HepG2 (cell line): Measurements from ENCODE around the gene ERMARD. TPM values are rescaled to one million over a fixed set of nuclear protein-coding genes. Genes with fewer than 3 reads are reported as not detected.

ENCODE experiments used
- ATAC-seq: fragments of 200-7000 bp; cut with Tn5 transposase; 3 replicates; pipeline ENCODE4 v1.9.1; 2020; ENCODE audit warnings: mild to moderate bottlenecking, moderate library complexity
- BruUV-seq: library from RNA; stranded (reverse); fragments of 400-500 nt; replicated peaks from 2 replicates; lab custom pipeline; 2021; lab: Mats Ljungman, UMichigan
- CTCF ChIA-PET: fragments of 300-600 bp; formaldehyde crosslinking; extraction: SDS; loops from one replicate; lab custom pipeline; 2021; ENCODE audit warnings: low total read pairs, inconsistent platforms, low intra/inter-chr PET ratio; lab: Yijun Ruan, JAX
- POLR2A ChIA-PET: fragments of 350-600 bp; sonication (Branson Sonifier 250); formaldehyde crosslinking; loops from one replicate; lab custom pipeline; 2020; ENCODE audit warnings: antibody characterized with exemption, inconsistent platforms; lab: Yijun Ruan, JAX
- DNase-seq: peaks from one replicate; pipeline ENCODE4 v3.0.0-alpha.2; 2015; ENCODE audit warnings: low spot score
- FAIRE-seq: peaks from 3 replicates; lab custom pipeline; 2011; peaks lifted over from hg19 to GRCh38; lab: Jason Lieb, UNC
- H2AFZ ChIP-seq: one replicate; pipeline ENCODE4 v1.6.1; 2011; ENCODE audit warnings: low read length, inconsistent platforms
- H3K27ac ChIP-seq: fragments of 300-600 bp; 3 replicates; pipeline ENCODE4 v1.8.0; 2011; ENCODE audit warnings: mixed run types, mild to moderate bottlenecking, mixed read lengths, low read length, inconsistent platforms; ENCODE audit not compliant: insufficient read depth; ENCODE audit errors: extremely low read length
- H3K27me3 ChIP-seq, 2 experiments: fragments of 200-600 bp in 1 of 2; 2 replicates in 1 of 2; 3 replicates in 1 of 2; pipeline versions ENCODE4 v1.6.0 to v1.8.0; 2011; ENCODE audit warnings: low read length in 2 of 2, mild to moderate bottlenecking in 2 of 2, moderate library complexity in 2 of 2, inconsistent platforms in 1 of 2; ENCODE audit not compliant: insufficient read depth in 2 of 2, control insufficient read depth in 1 of 2
- H3K36me3 ChIP-seq, 2 experiments: fragments of 200-600 bp in 1 of 2; replicated peaks in 1 of 2; 2 replicates in 1 of 2; 3 replicates in 1 of 2; pipeline versions ENCODE4 v1.5.1 to v1.8.0; 2011; ENCODE audit warnings: low read length in 2 of 2, inconsistent platforms in 1 of 2; ENCODE audit not compliant: insufficient read depth in 2 of 2, control insufficient read depth in 1 of 2
- H3K4me1 ChIP-seq: 2 replicates; pipeline ENCODE4 v1.5.1; 2012; ENCODE audit warnings: low read length, inconsistent platforms; ENCODE audit not compliant: insufficient read depth
- H3K4me2 ChIP-seq: 2 replicates; pipeline ENCODE4 v1.6.0; 2011; ENCODE audit warnings: low read depth, low read length, inconsistent platforms
- H3K4me3 ChIP-seq, 3 experiments: fragments of 200-600 bp in 1 of 3; sonication (generic), shearing (Covaris generic) in 1 of 3; replicated peaks in 1 of 3; 2 replicates each; pipeline ENCODE4 v1.5.1; 2011 to 2016; ENCODE audit warnings: low read length in 3 of 3, inconsistent platforms in 2 of 3, low read depth in 2 of 3, mild to moderate bottlenecking in 2 of 3, control low read depth in 1 of 3, mixed read lengths in 1 of 3; ENCODE audit not compliant: insufficient read depth in 1 of 3
- H3K79me2 ChIP-seq: one replicate; pipeline ENCODE4 v1.6.1; 2011; ENCODE audit warnings: low read length, inconsistent platforms; ENCODE audit not compliant: insufficient read depth
- H3K9ac ChIP-seq: 2 replicates; pipeline ENCODE4 v1.6.0; 2011; ENCODE audit warnings: mild to moderate bottlenecking, low read depth, low read length, inconsistent platforms; ENCODE audit not compliant: insufficient read depth
- H3K9me3 ChIP-seq: 2 replicates; pipeline ENCODE4 v1.5.1; 2012; ENCODE audit warnings: mild to moderate bottlenecking, low read length
- H4K20me1 ChIP-seq: 2 replicates; pipeline ENCODE4 v1.6.0; 2011; ENCODE audit warnings: inconsistent platforms, mild to moderate bottlenecking, low read length, moderate library complexity; ENCODE audit not compliant: insufficient read depth
- CENPT ChIP-seq: sonication (generic); formaldehyde crosslinking; IDR thresholded peaks from 2 replicates; pipeline ENCODE4 v1.8.0; 2022; ENCODE audit warnings: low read depth, mild to moderate bottlenecking, moderate library complexity, missing genetic modification reagents
- FOXK1 ChIP-seq: sonication (generic); formaldehyde crosslinking; IDR thresholded peaks from 2 replicates; pipeline ENCODE4 v1.4.0; 2020; ENCODE audit warnings: low read depth, missing genetic modification reagents, borderline replicate concordance
- HNRNPK ChIP-seq: fragments of 200-400 bp; formaldehyde crosslinking; IDR thresholded peaks from 2 replicates; pipeline ENCODE4 v1.6.1; 2018; ENCODE audit warnings: low read length, low read depth, moderate library complexity, mild to moderate bottlenecking; ENCODE audit not compliant: poor library complexity, severe bottlenecking
- LRRFIP1 ChIP-seq: sonication (generic); formaldehyde crosslinking; conservative IDR thresholded peaks from 2 replicates; pipeline ENCODE4 v1.4.0; 2020; ENCODE audit warnings: missing genetic modification reagents
- MAFG ChIP-seq: sonication (generic); formaldehyde crosslinking; IDR thresholded peaks from 2 replicates; pipeline ENCODE4 v1.5.1; 2020; ENCODE audit warnings: mild to moderate bottlenecking, missing genetic modification reagents
- PAF1 ChIP-seq: IDR thresholded peaks from 2 replicates; pipeline ENCODE4 v1.6.1; 2016; ENCODE audit warnings: missing genetic modification reagents, missing compliant biosample characterization
- ZBTB20 ChIP-seq: sonication (generic); formaldehyde crosslinking; IDR thresholded peaks from 2 replicates; pipeline ENCODE4 v1.8.1; 2023; ENCODE audit warnings: missing genetic modification reagents, low read depth, mild to moderate bottlenecking, borderline replicate concordance
- ZFP90 ChIP-seq: sonication (generic); formaldehyde crosslinking; IDR thresholded peaks from 2 replicates; pipeline ENCODE4 v1.8.0; 2022; ENCODE audit warnings: missing genetic modification reagents, mild to moderate bottlenecking, inconsistent platforms, borderline replicate concordance
- ZNF234 ChIP-seq: sonication (generic); formaldehyde crosslinking; conservative IDR thresholded peaks from 2 replicates; pipeline ENCODE4 v1.5.1; 2020; ENCODE audit warnings: mild to moderate bottlenecking, missing genetic modification reagents
- ZNF326 ChIP-seq: sonication (generic); formaldehyde crosslinking; IDR thresholded peaks from 2 replicates; pipeline ENCODE4 v1.4.0; 2020; ENCODE audit warnings: missing genetic modification reagents, borderline replicate concordance
- ZNF407 ChIP-seq: sonication (generic); formaldehyde crosslinking; IDR thresholded peaks from one replicate; pipeline ENCODE4 v1.5.1; 2020; ENCODE audit warnings: mild to moderate bottlenecking, missing genetic modification reagents; ENCODE audit errors: not compliant biosample characterization
- ZNF501 ChIP-seq: sonication (generic); formaldehyde crosslinking; IDR thresholded peaks from 2 replicates; pipeline ENCODE4 v1.5.1; 2020; ENCODE audit warnings: mild to moderate bottlenecking, moderate library complexity, missing genetic modification reagents
- ZNF766 ChIP-seq: sonication (generic); formaldehyde crosslinking; IDR thresholded peaks from 2 replicates; pipeline ENCODE4 v1.5.0; 2020; ENCODE audit warnings: missing genetic modification reagents, borderline replicate concordance
- in situ Hi-C: cut with HindIII; loops from 2 replicates; pipeline ENCODE4 v1.10.0; 2017; ENCODE audit warnings: low pct_unique_long_range_greater_than_20kb; ENCODE audit not compliant: extremely low pct_ligation_motif_present
- intact Hi-C: fragments of 100-400 bp; cut with micrococcal nuclease; formaldehyde crosslinking; loops from one replicate; pipeline ENCODE4 v1.10.0; 2022; ENCODE audit not compliant: unreplicated experiment
- polyA plus RNA-seq, 8 experiments: library from polyadenylated mRNA; depleted of rRNA in 3 of 8; stranded (reverse) in 7 of 8; unstranded in 1 of 8; fragments of >200 nt; fragmentation: Illumina TruSeq in 4 of 8; extraction: Trizol in 4 of 8; gene quantifications; 2 replicates each; pipeline versions ENCODE4 v1.2.1 to v1.2.3, GENCODE V29; 2011 to 2016; ENCODE audit warnings: low read depth in 4 of 8, missing spikeins in 1 of 8, mixed read lengths in 1 of 8; ENCODE audit not compliant: insufficient read depth in 1 of 8
- total RNA-seq, 5 experiments: library from RNA; depleted of rRNA; stranded (reverse); fragments of >200 nt; fragmentation: Illumina TruSeq; extraction: Trizol; gene quantifications; 2 replicates each; pipeline ENCODE4 v1.2.3, GENCODE V29; 2016; ENCODE audit warnings: low read depth in 1 of 5

The ERMARD gene
- total and polyA plus RNA-seq, 2 of the 13 experiments (the other 11 are each of a cell fraction or from before 2014, with no cell fraction given), result 8.8 to 10.7 TPM

DNA sequence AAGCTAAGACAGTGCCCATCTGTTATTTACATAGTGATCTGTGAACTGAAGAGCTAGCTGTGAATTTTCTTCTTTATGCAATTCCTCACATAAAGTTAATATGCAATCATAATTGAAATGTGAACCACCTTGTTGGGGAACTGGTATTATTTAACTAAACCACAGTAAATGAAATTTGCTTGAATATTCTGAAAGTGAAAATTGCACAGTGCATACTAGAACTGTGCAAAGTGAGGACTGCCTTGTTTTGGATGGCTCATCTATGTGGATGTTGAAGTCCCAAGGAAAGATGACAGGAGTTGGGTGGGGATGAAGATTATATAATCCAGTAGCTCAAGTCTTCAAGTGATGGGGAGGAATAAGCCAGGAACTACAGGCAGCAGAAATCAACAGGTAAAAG, 21.5 kb upstream of the ERMARD start:
- ATAC-seq, result no peak
- intact Hi-C loops, result no loop called here
- BruUV-seq, result no TSS peak
- Histone ChIP-seq H3K27me3 (no peaks in the 10 kb centered on the region), H3K27ac (no peak overlapping the region), H4K20me1 (no peaks in the 10 kb centered on the region), H3K79me2 (no peaks in the 10 kb centered on the region), H3K4me3 (no peak overlapping the region), H3K9me3 (no peaks in the 10 kb centered on the region), H3K9ac (no peak overlapping the region), H2AFZ (no peak overlapping the region), H3K4me1 (peaks cover 27% of the 10 kb centered on the region), H3K36me3 (no peaks in the 10 kb centered on the region), H3K4me2 (no peak overlapping the region)
- POLR2A ChIA-PET, result interaction anchor here (1.1 kb wide), 1 partner anchor 22 kb away, joined by 4 read pairs; the partner anchor contains the start of genes DYNLT2 and ERMARD
- TF ChIP-seq ZNF766 (CRISPR knock-in tag) (no peak), ZBTB20 (CRISPR knock-in tag) (no peak), FOXK1 (no peak), ZNF234 (CRISPR knock-in tag) (no peak), CENPT (no peak), PAF1 (CRISPR knock-in tag) (no peak), MAFG (CRISPR knock-in tag) (no peak), ZNF501 (CRISPR knock-in tag) (no peak), HNRNPK (no peak), ZNF326 (no peak), ZFP90 (CRISPR knock-in tag) (no peak), LRRFIP1 (CRISPR knock-in tag) (no peak), ZNF407 (no peak)
- no peak for DNase-seq
- FAIRE-seq, result no peak
- in situ Hi-C loops, result no loop called here
- CTCF ChIA-PET, result no interaction called here
